Psoas muscle (tissue), 8 donors: ENCODE results near the gene NT5M. TPM values are rescaled to one million over a fixed set of nuclear protein-coding genes. Genes with fewer than 3 reads are reported as not detected.
A peak's percentile ranks its signal among the peaks of the same experiment; 100 is the strongest.

Source experiments
- ATAC-seq, 4 donors: fragments of 200-7000 bp; cut with Tn5 transposase; one replicate each; pipeline ENCODE4 v1.9.1; 2020; ENCODE audit warnings: moderate library complexity in 3 of 4, mild to moderate bottlenecking in 2 of 4
- DNase-seq, 2 donors: peaks; one replicate each; pipeline ENCODE4 v3.0.0-alpha.2; 2020
- H3K27ac ChIP-seq: fragments of 200-600 bp; one replicate; pipeline ENCODE4 v1.8.0; 2022
- H3K27me3 ChIP-seq, 3 donors: fragments of 200-600 bp in 1 of 3; one replicate each; pipeline versions ENCODE4 v1.6.1 to v1.8.0; 2013 to 2022; ENCODE audit warnings: low read length in 2 of 3, mild to moderate bottlenecking in 2 of 3, moderate library complexity in 1 of 3; ENCODE audit not compliant: insufficient read depth in 3 of 3
- H3K36me3 ChIP-seq, 2 donors: fragments of 200-600 bp in 1 of 2; one replicate each; pipeline versions ENCODE4 v1.6.1 to v1.8.0; 2013 to 2022; ENCODE audit warnings: low read depth in 1 of 2, mild to moderate bottlenecking in 1 of 2, moderate library complexity in 1 of 2; ENCODE audit not compliant: insufficient read depth in 1 of 2
- H3K4me1 ChIP-seq: fragments of 200-600 bp; one replicate; pipeline ENCODE4 v1.8.0; 2022
- H3K4me3 ChIP-seq: fragments of 200-600 bp; one replicate; pipeline ENCODE4 v1.8.0; 2022; ENCODE audit warnings: mild to moderate bottlenecking
- H3K9me3 ChIP-seq: fragments of 200-600 bp; one replicate; pipeline ENCODE4 v1.8.0; 2022
- CTCF ChIP-seq: fragments of 200-600 bp; IDR thresholded peaks from one replicate; pipeline ENCODE4 v1.8.0; 2022; ENCODE audit warnings: antibody characterized with exemption
- WGBS, 3 donors: extraction: QIAGEN DNeasy Blood & Tissue Kit; methylation state at CpG; one replicate each; pipeline versions ENCODE4 v1.1.6 to v1.1.7; 2013; 5-methylcytosine and 5-hydroxymethylcytosine counted together
- intact Hi-C, 2 donors: fragments of 100-400 bp; cut with DNase I; formaldehyde crosslinking; loops; one replicate each; pipeline versions ENCODE4 v1.11.0 to v1.14.2; 2022
- polyA plus RNA-seq, 3 donors: library from polyadenylated mRNA; stranded (reverse); fragments of 200-250 nt; gene quantifications; one replicate each; pipeline ENCODE4 v1.2.3, GENCODE V29; 2013
- total RNA-seq, 4 donors: library from RNA; stranded (reverse); fragmentation: NEBNext Ultra II Directional in 2 of 4; extraction: Animal tissue kit (Norgen Biotek cat#: 25700) in 2 of 4; gene quantifications; one replicate each; pipeline versions ENCODE4 v1.2.1 to v1.2.4, GENCODE V29; 2021 to 2023
- donor health status: healthy with polysubstance abuse.
- donor health status: DM: no; HTN: no; CAD: no; lungs with moderate emphysema.
- donor health status: Bipolar disorder and iron deficiency.
- donor health status: healthy.
- donor health status: DM: yes; HTN: yes; CAD: no.
- donor health status: DM: no; HTN: no; CAD: no.
- donor health status: DM: no; HTN: no; CAD: no.
- donor health status: DM: yes; HTN: yes; CAD: no.

Gene NT5M
- total and polyA plus RNA-seq, 7 donors = 6.0 to 11.5 (median 8.0) TPM

DNA sequence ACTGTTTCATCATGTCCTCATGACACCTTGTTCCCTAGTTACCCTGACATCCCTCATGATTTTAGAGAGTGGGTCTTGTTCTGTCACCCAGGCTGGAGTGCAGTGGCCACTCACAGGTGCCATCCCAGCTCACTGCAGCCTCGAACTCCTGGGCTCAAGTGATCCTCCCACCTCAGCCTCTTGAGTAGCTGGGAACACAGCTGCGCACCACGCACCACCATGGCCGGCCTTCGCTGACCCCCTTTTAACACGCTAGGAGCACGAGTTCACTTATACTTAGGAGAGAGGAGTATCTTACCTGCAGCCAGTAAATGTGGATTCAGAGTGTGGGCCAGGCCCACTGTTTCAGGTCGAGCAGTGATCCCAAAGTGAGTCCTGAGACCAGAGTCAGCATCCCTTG is 21.4 kb downstream of the NT5M start:
- H3K27me3 ChIP-seq = no peaks in the 10 kb centered on the region
- peak in 1 of 4 donors; percentile 12 for ATAC-seq
- no peaks in the 10 kb centered on the region for H3K9me3 ChIP-seq
- no peaks in the 10 kb centered on the region for H3K36me3 ChIP-seq
- H3K4me3 ChIP-seq = no peak overlapping the region
- intact Hi-C loops = loop anchor here in 1 of 2 donors (5.0 kb wide), 1 partner anchor 327 kb away; no protein-coding TSS in a partner anchor
- WGBS, 3 donors = 96 to 99% (median 97%) methylated on average over 8 of the region's 8 CpGs
- H3K4me1 ChIP-seq = peaks cover 6% of the 10 kb centered on the region
- no peak for TF ChIP-seq CTCF
- H3K27ac ChIP-seq = peak overlapping the region; percentile 63
- no peak for DNase-seq

GRCh38 chr17:17325228-17325627 is 22.1 kb downstream of the NT5M start:
- DNase-seq (peak in 1 of 2 donors; percentile 80), ATAC-seq (peak; percentile 54 to 96 (median 92))
- 26 to 56% (median 44%) methylated on average over 10 of the region's 10 CpGs for WGBS, 3 donors
- no peak for TF ChIP-seq CTCF
- Histone ChIP-seq H3K27ac (peak overlapping the region; percentile 63), H3K4me3 (no peak overlapping the region), H3K4me1 (peaks cover 6% of the 10 kb centered on the region), H3K27me3 (no peaks in the 10 kb centered on the region), H3K9me3 (no peaks in the 10 kb centered on the region), H3K36me3 (no peaks in the 10 kb centered on the region)
- intact Hi-C loops = no loop called here

DNA sequence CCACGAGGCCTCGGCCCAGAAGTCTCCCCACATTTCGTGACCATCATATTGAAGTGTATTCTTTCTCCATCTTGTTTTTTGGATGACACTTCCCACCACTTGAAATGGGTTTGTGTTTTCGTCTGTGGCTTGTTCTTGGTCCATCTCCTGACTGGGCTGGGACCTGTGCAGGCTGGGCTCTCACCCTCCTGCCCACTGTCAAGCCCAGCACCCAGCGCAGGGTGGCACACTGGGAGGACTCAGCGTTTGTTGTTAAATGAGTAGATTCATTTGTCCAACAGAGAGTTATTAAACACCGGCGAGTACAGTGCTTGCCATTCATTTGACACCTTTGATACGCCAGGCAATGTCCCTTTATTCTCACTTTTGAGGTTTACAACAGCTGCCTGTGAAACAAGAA is 22.6 kb downstream of the NT5M start:
- Histone ChIP-seq H3K9me3 (no peaks in the 10 kb centered on the region), H3K27me3 (no peaks in the 10 kb centered on the region), H3K4me1 (peaks cover 6% of the 10 kb centered on the region), H3K27ac (peak overlapping the region; percentile 63), H3K4me3 (no peak overlapping the region), H3K36me3 (no peaks in the 10 kb centered on the region)
- no peak for TF ChIP-seq CTCF
- ATAC-seq (no peak), DNase-seq (no peak)
- WGBS, 3 donors = 68 to 85% (median 79%) methylated on average over 9 of the region's 9 CpGs
- intact Hi-C loops = no loop called here

- Histone ChIP-seq H3K9me3 (no peaks in the 10 kb centered on the region), H3K4me3 (no peak overlapping the region), H3K27me3 (no peaks in the 10 kb centered on the region), H3K27ac (no peak overlapping the region), H3K36me3 (no peaks in the 10 kb centered on the region), H3K4me1 (peaks cover 6% of the 10 kb centered on the region)
- DNase-seq (no peak), ATAC-seq (no peak)
- TF ChIP-seq CTCF = no peak
- 93 to 96% (median 93%) methylated on average over 13 of the region's 13 CpGs for WGBS, 3 donors
- intact Hi-C loops = no loop called here
These were observed 23.2 kb downstream of the NT5M start for GRCh38 chr17:17326275-17326875.

DNA sequence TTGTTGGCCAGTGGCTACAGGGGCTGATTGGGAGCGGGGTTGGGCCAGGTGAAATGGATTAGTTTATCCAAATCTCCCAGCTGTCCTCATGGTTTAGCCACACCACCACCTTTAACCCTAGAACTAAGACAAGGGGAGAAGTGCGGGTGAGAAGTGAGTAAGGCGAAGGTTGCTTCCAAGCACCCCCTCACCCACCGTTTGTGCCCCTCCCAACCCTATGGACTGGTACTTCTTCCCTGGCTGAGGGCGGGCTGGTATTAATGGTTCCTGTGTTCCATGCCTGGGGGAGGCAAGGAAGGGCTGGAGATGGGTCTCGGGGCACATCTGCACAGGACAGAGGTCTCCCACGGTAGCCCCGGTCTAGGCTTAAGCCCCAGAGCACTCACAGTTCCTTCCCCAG is 25.1 kb downstream of the NT5M start:
- peaks cover 6% of the 10 kb centered on the region for H3K4me1 ChIP-seq
- H3K27me3 ChIP-seq = no peaks in the 10 kb centered on the region
- intact Hi-C loops = no loop called here
- ATAC-seq = no peak
- WGBS, 3 donors = 83 to 90% (median 86%) methylated on average over 8 of the region's 8 CpGs
- no peaks in the 10 kb centered on the region for H3K9me3 ChIP-seq
- no peak for TF ChIP-seq CTCF
- H3K4me3 ChIP-seq = no peak overlapping the region
- no peak overlapping the region for H3K27ac ChIP-seq
- H3K36me3 ChIP-seq = no peaks in the 10 kb centered on the region
- no peak for DNase-seq
